GOT3 (cell line): ENCODE measurements around the gene DNER.

Source experiments
- DNase-seq: peaks from one replicate; lab custom pipeline; 2025; ENCODE audit warnings: mixed read lengths; lab: John Stamatoyannopoulos, UW

The DNER gene

GRCh38 chr2:229672021-229672420 lies 42.3 kb downstream of the DNER start:
- DNase-seq: no peak

GRCh38 chr2:229669841-229670240 lies 44.5 kb downstream of the DNER start:
- no peak for DNase-seq

- no peak for DNase-seq
These were observed 47.5 kb downstream of the DNER start for GRCh38 chr2:229666811-229667210.

- DNase-seq: no peak
These were observed 49.2 kb downstream of the DNER start for GRCh38 chr2:229665158-229665557.

GRCh38 chr2:229661478-229661877 lies 52.9 kb downstream of the DNER start:
- DNase-seq: no peak

GRCh38 chr2:229660951-229661350 lies 53.4 kb downstream of the DNER start:
- no peak for DNase-seq

- DNase-seq: no peak
These were observed 54.0 kb downstream of the DNER start for GRCh38 chr2:229660391-229660790.

- DNase-seq: no peak
These were observed 56.4 kb downstream of the DNER start for GRCh38 chr2:229658004-229658403.

- DNase-seq: no peak
These were observed 59.9 kb downstream of the DNER start for GRCh38 chr2:229654437-229654836.

- no peak for DNase-seq
These were observed 60.8 kb downstream of the DNER start for GRCh38 chr2:229653531-229653930.

- DNase-seq: no peak
These were observed 61.6 kb downstream of the DNER start for GRCh38 chr2:229652796-229653195.

- no peak for DNase-seq
These were observed 63.5 kb downstream of the DNER start for GRCh38 chr2:229650901-229651300.

GRCh38 chr2:229650059-229650458 lies 64.3 kb downstream of the DNER start:
- no peak for DNase-seq

- no peak for DNase-seq
These were observed 68.1 kb downstream of the DNER start for GRCh38 chr2:229646186-229646723.

- DNase-seq: no peak
These were observed 72.0 kb downstream of the DNER start for GRCh38 chr2:229642371-229642770.

- DNase-seq: no peak
These were observed 72.7 kb downstream of the DNER start for GRCh38 chr2:229641676-229642075.

- no peak for DNase-seq
These were observed 73.7 kb downstream of the DNER start for GRCh38 chr2:229640636-229641035.

GRCh38 chr2:229636571-229636970 lies 77.8 kb downstream of the DNER start:
- no peak for DNase-seq

GRCh38 chr2:229635371-229635680 lies 79.0 kb downstream of the DNER start:
- no peak for DNase-seq

- DNase-seq: no peak
These were observed 79.6 kb downstream of the DNER start for GRCh38 chr2:229634601-229635370.

GRCh38 chr2:229633556-229633955 lies 80.8 kb downstream of the DNER start:
- DNase-seq: no peak

- no peak for DNase-seq
These were observed 85.3 kb downstream of the DNER start for GRCh38 chr2:229629039-229629438.

- no peak for DNase-seq
These were observed 86.6 kb downstream of the DNER start for GRCh38 chr2:229627728-229628127.
